ENCODE results near the gene SPTAN1.

The SPTAN1 gene

GRCh38 chr9:128651798-128652197, 99.4 kb downstream of the SPTAN1 start:
- DNase-seq (ENCODE audit: extremely low read depth, insufficient read length): no peak
- TF ChIP-seq, protein P1, sequence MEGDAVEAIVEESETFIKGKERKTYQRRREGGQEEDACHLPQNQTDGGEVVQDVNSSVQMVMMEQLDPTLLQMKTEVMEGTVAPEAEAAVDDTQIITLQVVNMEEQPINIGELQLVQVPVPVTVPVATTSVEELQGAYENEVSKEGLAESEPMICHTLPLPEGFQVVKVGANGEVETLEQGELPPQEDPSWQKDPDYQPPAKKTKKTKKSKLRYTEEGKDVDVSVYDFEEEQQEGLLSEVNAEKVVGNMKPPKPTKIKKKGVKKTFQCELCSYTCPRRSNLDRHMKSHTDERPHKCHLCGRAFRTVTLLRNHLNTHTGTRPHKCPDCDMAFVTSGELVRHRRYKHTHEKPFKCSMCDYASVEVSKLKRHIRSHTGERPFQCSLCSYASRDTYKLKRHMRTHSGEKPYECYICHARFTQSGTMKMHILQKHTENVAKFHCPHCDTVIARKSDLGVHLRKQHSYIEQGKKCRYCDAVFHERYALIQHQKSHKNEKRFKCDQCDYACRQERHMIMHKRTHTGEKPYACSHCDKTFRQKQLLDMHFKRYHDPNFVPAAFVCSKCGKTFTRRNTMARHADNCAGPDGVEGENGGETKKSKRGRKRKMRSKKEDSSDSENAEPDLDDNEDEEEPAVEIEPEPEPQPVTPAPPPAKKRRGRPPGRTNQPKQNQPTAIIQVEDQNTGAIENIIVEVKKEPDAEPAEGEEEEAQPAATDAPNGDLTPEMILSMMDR (IDR thresholded peaks at IDR 0.05; ENCODE audit: insufficient read depth, low read length, poor library complexity, severe bottlenecking): no peak

DNA sequence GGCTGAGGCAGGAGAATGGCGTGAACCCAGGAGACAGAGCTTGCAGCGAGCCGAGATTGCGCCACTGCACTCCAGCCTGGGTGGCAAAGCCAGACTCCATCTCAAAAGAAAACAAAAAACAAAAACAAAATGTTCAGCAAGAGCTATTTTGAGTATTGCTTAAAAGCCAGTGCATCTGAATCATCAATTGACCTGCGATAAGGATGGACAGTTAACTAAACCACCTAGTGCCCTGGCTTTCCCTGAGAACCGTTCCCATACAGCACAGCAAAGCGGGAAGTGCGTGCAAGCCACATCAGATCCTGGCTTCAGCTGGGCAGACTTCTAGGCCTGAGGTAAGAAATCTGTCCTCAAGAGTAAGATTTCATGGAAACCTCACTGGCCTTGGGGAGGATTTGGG, 101.5 kb downstream of the SPTAN1 start:
- Histone ChIP-seq H3K27me3 (replicated peaks; ENCODE audit: control insufficient read depth, insufficient read depth, low read length) (no peaks in the 10 kb centered on the region), H3K36me3 (ENCODE audit: control insufficient read depth, insufficient read depth, low read length) (no peaks in the 10 kb centered on the region), H3K4me3 (replicated peaks; ENCODE audit: low read depth, low read length) (no peak overlapping the region)
- TF ChIP-seq, protein P1 (IDR thresholded peaks at IDR 0.05; ENCODE audit: insufficient read depth, low read length, poor library complexity, severe bottlenecking): no peak
- DNase-seq (ENCODE audit: extremely low read depth, insufficient read length): no peak

More at GRCh38 chr9:128651798-128652197, 99.4 kb downstream of the SPTAN1 start:
- Histone ChIP-seq H3K4me3 (replicated peaks; ENCODE audit: low read depth, low read length) (no peak overlapping the region), H3K36me3 (ENCODE audit: control insufficient read depth, insufficient read depth, low read length) (no peaks in the 10 kb centered on the region), H3K27me3 (replicated peaks; ENCODE audit: control insufficient read depth, insufficient read depth, low read length) (no peaks in the 10 kb centered on the region)

DNA sequence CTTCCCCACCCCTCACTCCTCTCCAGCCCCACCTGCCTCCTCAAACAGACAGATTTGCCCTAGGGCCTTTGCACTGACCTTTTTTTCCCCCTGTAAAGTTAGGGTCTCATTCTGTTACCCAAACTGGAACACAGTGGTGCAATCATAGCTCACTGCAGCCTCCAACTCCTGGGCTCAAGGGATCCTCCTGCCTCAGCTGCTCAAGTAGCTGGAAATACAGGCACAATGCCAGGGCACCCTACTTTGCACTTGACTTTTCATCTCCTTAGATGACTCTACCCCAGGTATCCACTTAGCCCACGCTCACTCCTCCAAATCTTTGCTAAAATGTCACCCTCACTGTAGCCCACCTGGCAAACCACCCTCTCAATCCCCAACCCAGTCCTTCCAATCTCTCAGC, 102.1 kb downstream of the SPTAN1 start:
- TF ChIP-seq, protein P1 (IDR thresholded peaks at IDR 0.05; ENCODE audit: insufficient read depth, low read length, poor library complexity, severe bottlenecking): no peak
- no peak for DNase-seq (ENCODE audit: extremely low read depth, insufficient read length)
- no peak overlapping the region for H3K4me3 ChIP-seq (replicated peaks; ENCODE audit: low read depth, low read length)
- no peaks in the 10 kb centered on the region for H3K27me3 ChIP-seq (replicated peaks; ENCODE audit: control insufficient read depth, insufficient read depth, low read length)
- H3K36me3 ChIP-seq (ENCODE audit: control insufficient read depth, insufficient read depth, low read length): no peaks in the 10 kb centered on the region

DNA sequence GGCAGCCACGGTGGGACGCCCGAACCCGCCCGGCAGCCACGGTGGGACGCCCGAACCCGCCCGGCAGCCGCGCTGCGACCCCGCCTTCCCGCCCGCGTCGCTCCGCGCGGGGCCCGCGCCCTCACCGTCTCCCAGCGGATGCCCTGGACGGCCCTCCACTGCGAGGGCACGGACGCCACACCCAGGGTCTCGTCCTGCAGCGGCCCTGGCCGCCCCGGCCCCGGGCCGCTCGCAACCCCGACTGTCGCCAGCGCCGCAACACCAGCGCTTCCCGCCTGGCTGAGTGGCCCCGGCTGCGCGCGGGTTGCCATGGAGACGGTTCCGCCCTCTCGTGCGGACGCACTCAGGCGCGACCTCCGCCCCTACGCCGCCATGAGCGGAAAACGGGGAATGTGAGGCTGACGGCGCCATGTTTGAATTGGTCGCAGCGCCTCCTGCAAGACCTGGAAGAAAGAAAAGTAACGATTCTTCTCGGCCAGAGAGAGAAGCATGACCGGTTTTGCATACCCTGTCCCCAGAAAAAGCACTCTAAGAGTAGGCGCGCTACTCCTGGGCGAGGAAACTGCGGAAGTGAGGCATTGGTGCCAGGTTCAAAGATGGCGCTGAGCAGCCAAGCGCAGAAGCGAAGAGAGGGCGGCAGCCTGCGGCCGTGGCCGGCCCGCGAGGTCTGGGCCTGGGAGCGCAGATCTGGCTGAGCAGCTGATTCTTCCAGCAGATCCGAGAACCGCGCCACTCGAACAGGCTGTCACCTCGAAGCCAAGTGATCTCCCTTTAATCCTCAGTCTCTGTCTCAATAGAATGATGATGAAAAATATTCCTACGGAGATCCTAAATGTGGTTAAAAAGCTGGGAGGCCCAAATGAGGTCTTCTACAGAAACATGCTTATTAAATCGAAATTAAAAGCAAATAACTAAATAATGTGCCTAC, 104.3 kb downstream of the SPTAN1 start, which contains the start of gene DYNC2I2:
Gene DYNC2I2 (minus strand): TSS at position 432 of the 928 bp plus-strand sequence. CDS start 121 bp downstream, at position 311.
- Histone ChIP-seq H3K27me3 (replicated peaks; ENCODE audit: control insufficient read depth, insufficient read depth, low read length) (no peaks in the 10 kb centered on the region), H3K36me3 (ENCODE audit: control insufficient read depth, insufficient read depth, low read length) (no peaks in the 10 kb centered on the region), H3K4me3 (replicated peaks; ENCODE audit: low read depth, low read length) (peak within 1 kb of the TSS; percentile 70)
- TF ChIP-seq, protein P1 (IDR thresholded peaks at IDR 0.05; ENCODE audit: insufficient read depth, low read length, poor library complexity, severe bottlenecking): no peak
- peak; percentile 87 for DNase-seq (ENCODE audit: extremely low read depth, insufficient read length)

DNA sequence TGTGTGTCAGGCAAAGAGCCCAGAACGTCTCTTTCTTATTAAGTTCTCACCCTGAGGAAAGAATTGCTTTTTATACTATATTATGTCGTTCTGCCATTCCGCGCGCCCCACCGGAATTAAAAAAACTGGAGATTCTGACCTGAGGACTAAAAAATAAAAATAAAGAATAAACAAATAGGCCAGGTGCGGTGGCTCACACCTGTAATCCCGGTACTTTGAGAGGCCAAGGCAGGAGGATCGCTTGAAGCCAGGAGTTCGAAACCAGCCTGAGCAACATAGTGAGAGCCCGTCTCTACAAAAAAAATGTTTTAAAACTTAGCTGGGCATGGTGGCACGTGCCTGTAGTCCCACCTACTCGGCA, 104.9 kb downstream of the SPTAN1 start:
- TF ChIP-seq, protein P1 (IDR thresholded peaks at IDR 0.05; ENCODE audit: insufficient read depth, low read length, poor library complexity, severe bottlenecking): no peak
- Histone ChIP-seq H3K27me3 (replicated peaks; ENCODE audit: control insufficient read depth, insufficient read depth, low read length) (no peaks in the 10 kb centered on the region), H3K4me3 (replicated peaks; ENCODE audit: low read depth, low read length) (no peak overlapping the region), H3K36me3 (ENCODE audit: control insufficient read depth, insufficient read depth, low read length) (no peaks in the 10 kb centered on the region)
- no peak for DNase-seq (ENCODE audit: extremely low read depth, insufficient read length)

Data from GM06990 (cell line).